ENCODE measurements around the gene PAIP2. TPM values are rescaled to one million over a fixed set of nuclear protein-coding genes. Genes with fewer than 3 reads are reported as not detected.
"Not testable (repeated sequence)": the region's sequence is repeated elsewhere in the genome, so short reads cannot be mapped to it uniquely, and the experiment has no call there.

The PAIP2 gene
- total RNA-seq, 6 experiments from 2014 or later, result 34.5 to 55.8 (median 41.4) TPM

DNA sequence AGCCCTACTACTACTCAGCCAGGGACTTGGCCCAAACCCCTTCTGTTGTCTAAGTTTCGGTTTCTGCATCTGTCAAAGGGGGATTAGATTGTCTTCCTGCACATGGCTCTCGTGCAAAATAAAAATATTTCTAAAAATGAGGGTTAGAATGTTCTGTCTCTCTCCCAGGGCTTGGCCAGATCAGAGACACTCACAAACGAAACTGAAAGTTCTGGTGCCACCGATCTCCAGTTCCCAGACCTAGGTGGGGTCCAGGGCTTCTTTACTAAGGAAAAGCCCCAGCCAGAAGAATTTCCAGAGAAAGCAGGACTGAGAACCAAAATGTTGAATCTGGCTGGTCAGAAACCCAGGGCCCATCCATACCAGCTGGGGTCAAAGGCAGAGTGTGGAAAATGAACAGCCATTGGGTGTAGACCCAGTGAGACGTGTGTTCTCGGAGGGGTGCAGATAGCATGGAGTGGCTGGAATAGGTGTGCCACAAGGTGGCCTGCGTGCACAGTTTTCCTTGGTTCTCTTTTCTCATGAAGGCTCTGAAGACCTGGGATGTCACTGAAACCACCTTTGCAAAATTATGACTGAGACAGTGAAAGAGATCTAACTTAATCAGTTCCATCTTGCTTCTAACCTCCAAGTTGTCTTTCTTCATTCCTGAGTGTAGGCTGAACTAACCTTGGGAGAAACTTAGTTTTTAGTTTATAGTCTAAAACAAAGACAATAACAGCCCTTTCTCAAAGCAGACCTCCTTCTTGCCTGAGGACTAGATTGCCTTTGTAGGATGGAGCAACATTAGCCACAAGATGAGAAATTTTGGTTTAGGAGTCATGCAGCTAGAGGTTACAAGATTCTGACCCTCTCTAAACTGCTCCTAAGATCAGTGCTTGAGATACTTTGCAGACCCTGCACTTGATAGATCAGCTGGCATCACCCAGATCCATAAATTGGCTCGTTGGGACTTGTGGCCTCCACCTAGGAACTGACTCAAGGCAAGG lies 43.7 kb downstream of the PAIP2 start:
- ATAC-seq, result peak; percentile 30 to 60 (median 54)

DNA sequence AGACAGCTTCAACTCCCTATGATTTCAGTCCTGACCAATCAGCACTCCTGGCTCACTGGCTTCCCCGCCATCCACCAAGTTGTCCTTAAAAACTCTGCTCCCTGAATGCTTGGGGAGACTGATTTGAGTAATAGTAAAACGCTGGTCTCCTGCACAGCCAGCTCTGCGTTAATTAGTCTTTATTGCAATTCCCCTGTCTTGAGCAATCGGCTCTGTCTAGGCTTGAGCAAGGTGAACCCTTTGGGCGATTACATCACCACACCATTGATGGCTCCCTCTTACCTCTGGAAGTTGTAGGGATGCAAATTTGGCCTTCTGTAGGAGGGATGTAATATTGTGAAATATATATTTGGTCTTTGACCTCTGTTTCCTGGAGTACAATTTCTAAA lies 44.4 kb downstream of the PAIP2 start:
- Histone ChIP-seq H3K27me3 (no peaks in the 10 kb centered on the region), H3K27ac (no peak overlapping the region)
- peak in 1 of 3 donors; percentile 22 for DNase-seq

More for the DNA sequence above, 43.7 kb downstream of the PAIP2 start:
- peak overlapping the region; percentile 32 to 70 (median 64) for H3K27ac ChIP-seq
- no peaks in the 10 kb centered on the region for H3K9me3 ChIP-seq
- no peaks in the 10 kb centered on the region for H3K27me3 ChIP-seq
- TF ChIP-seq, protein P1, sequence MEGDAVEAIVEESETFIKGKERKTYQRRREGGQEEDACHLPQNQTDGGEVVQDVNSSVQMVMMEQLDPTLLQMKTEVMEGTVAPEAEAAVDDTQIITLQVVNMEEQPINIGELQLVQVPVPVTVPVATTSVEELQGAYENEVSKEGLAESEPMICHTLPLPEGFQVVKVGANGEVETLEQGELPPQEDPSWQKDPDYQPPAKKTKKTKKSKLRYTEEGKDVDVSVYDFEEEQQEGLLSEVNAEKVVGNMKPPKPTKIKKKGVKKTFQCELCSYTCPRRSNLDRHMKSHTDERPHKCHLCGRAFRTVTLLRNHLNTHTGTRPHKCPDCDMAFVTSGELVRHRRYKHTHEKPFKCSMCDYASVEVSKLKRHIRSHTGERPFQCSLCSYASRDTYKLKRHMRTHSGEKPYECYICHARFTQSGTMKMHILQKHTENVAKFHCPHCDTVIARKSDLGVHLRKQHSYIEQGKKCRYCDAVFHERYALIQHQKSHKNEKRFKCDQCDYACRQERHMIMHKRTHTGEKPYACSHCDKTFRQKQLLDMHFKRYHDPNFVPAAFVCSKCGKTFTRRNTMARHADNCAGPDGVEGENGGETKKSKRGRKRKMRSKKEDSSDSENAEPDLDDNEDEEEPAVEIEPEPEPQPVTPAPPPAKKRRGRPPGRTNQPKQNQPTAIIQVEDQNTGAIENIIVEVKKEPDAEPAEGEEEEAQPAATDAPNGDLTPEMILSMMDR (IDR thresholded peaks at IDR 0.05), result peak in 3 of 4 donors; percentile 31 to 32 (median 32)
- no peak for TF ChIP-seq POLR2A (IDR thresholded peaks at IDR 0.05)
- H3K4me1 ChIP-seq, result peaks cover 0 to 51% (median 11%) of the 10 kb centered on the region in 4 donors
- intact Hi-C loops (cut with DNase I), result loop anchor here in 1 of 2 donors (10.0 kb wide), 1 partner anchor 91 kb away; the partner anchor contains the start of gene MATR3
- peak overlapping the region; percentile 38 to 48 (median 40) for H3K4me3 ChIP-seq
- WGBS (ENCODE audit: insufficient coverage, low coverage, low lambda C conversion rate, missing lambda C conversion rate), result 2% methylated on average over 7 of the region's 8 CpGs
- H3K36me3 ChIP-seq, result no peaks in the 10 kb centered on the region
- peak in 1 of 3 donors; percentile 54 for DNase-seq

DNA sequence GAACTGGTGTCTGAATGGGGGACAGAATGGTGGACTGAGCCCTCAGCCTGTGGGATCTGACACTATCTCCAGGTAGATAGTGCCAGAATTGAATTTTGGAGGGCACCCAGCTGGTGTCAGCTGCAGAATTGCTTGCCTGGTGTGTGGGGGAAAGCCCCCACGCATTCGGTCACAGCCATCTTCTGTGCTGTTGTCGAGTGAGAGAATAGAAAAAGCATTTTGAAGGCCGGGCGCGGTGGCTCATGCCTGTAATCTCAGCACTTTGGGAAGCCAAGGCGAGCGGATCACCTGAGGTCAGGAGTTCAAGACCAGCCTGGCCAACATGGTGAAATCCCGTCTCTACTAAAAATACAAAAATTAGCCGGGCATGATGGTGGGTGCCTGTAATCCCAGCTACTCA lies 45.3 kb downstream of the PAIP2 start:
- intact Hi-C loops (cut with DNase I), result loop anchor here in 1 of 2 donors (10.0 kb wide), 1 partner anchor 92 kb away; the partner anchor contains the start of gene MATR3
- ATAC-seq, H3K27ac ChIP-seq, H3K27me3 ChIP-seq, H3K36me3 ChIP-seq, DNase-seq, H3K9me3 ChIP-seq, H3K4me3 ChIP-seq: not testable (repeated sequence)
- WGBS (ENCODE audit: insufficient coverage, low coverage, low lambda C conversion rate, missing lambda C conversion rate), result 83% methylated on average over 1 of the region's 10 CpGs
- H3K4me1 ChIP-seq, result peaks cover 0 to 40% (median 9%) of the 10 kb centered on the region in 4 donors

More for the DNA sequence above, 44.4 kb downstream of the PAIP2 start:
- H3K4me3 ChIP-seq, result no peak overlapping the region
- peak in 3 of 4 donors; percentile 5 to 33 (median 20) for ATAC-seq
- TF ChIP-seq POLR2A (IDR thresholded peaks at IDR 0.05), result no peak
- TF ChIP-seq, protein P1 (IDR thresholded peaks at IDR 0.05), result no peak
- no peaks in the 10 kb centered on the region for H3K9me3 ChIP-seq
- peaks cover 0 to 50% (median 11%) of the 10 kb centered on the region in 4 donors for H3K4me1 ChIP-seq
- intact Hi-C loops (cut with DNase I), result loop anchor here in 1 of 2 donors (10.0 kb wide), 1 partner anchor 91 kb away; the partner anchor contains the start of gene MATR3
- H3K36me3 ChIP-seq, result no peaks in the 10 kb centered on the region
- WGBS (ENCODE audit: insufficient coverage, low coverage, low lambda C conversion rate, missing lambda C conversion rate), result 34% methylated on average over 5 of the region's 5 CpGs

DNA sequence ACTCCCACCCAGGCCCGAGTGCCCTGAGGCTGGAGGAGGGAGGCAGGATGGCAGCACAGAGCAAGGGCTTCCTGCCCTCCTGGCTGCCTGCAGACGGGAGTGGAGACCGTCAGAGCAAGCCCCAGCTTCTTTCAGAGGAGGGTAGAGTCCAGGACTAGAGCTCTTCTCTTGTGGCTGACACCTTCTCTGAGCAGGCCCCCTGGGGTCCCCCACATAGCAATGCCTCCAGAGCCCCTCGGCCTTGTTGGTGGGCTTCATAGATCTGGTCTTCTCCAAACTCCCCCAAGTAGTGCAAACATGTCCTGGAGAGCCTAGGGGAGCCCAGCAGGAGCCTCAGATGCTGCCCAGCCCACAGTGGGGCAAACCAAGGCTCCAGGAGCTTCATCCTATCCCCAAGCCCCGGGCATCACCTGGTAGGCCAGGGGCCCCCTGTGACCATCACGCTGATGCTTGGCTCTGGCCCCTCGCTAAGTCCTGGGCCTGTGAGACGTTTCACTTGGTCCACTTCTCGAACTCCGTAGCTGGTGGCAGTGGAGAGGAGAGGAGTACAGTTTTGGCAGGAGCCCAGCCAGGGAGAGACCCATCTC lies 46.0 kb downstream of the PAIP2 start:
- Histone ChIP-seq H3K4me3 (no peak overlapping the region), H3K9me3 (no peaks in the 10 kb centered on the region), H3K27ac (no peak overlapping the region), H3K36me3 (no peaks in the 10 kb centered on the region), H3K4me1 (peaks cover 0 to 36% (median 8%) of the 10 kb centered on the region in 4 donors), H3K27me3 (no peaks in the 10 kb centered on the region)
- ATAC-seq (no peak), DNase-seq (no peak)
- no CpG with 5 or more reads among the region's 10 CpGs for WGBS (ENCODE audit: insufficient coverage, low coverage, low lambda C conversion rate, missing lambda C conversion rate)
- TF ChIP-seq, protein P1 (IDR thresholded peaks at IDR 0.05), result no peak
- TF ChIP-seq POLR2A (IDR thresholded peaks at IDR 0.05), result no peak
- intact Hi-C loops (cut with DNase I), result loop anchor here in 1 of 2 donors (10.0 kb wide), 1 partner anchor 93 kb away; the partner anchor contains the start of gene MATR3
